ENCODE measurements around the gene RASGRP4.

GRCh38 chr19:38369584-38369983 is 56.4 kb downstream of the RASGRP4 start:
- TF ChIP-seq GATA2 (IDR thresholded peaks at IDR 0.05; ENCODE audit: low read depth, low read length) = no peak
- no peak for TF ChIP-seq GATA3 (IDR thresholded peaks at IDR 0.05; ENCODE audit: low read depth, low read length)
